K562 (cell line): ENCODE measurements around the gene SPATA13. TPM values are rescaled to one million over a fixed set of nuclear protein-coding genes. Genes with fewer than 3 reads are reported as not detected.

ENCODE experiments used
- ATAC-seq: fragments of 200-7000 bp; cut with Tn5 transposase; 3 replicates; pipeline ENCODE4 v1.9.1; 2020; ENCODE audit warnings: moderate library complexity
- BruUV-seq: library from RNA; stranded (reverse); fragments of 400-500 nt; replicated peaks from 2 replicates; lab custom pipeline; 2021; lab: Mats Ljungman, UMichigan
- CTCF ChIA-PET: fragments of 300-600 bp; formaldehyde crosslinking; extraction: SDS; loops from one replicate; lab custom pipeline; 2021; ENCODE audit warnings: low intra/inter-chr PET ratio; lab: Yijun Ruan, JAX
- POLR2A ChIA-PET: fragments of 300-600, 350-650 bp; sonication (Branson Sonifier 250); formaldehyde crosslinking; extraction: SDS; loops from one replicate; lab custom pipeline; 2021; ENCODE audit warnings: antibody characterized with exemption, inconsistent platforms; lab: Yijun Ruan, JAX
- DNase-seq, 4 experiments: peaks; one replicate each; pipeline versions ENCODE4 v3.0.0 to v3.0.0-alpha.2; 2011 to 2018; ENCODE audit warnings: low spot score in 3 of 4, mixed read lengths in 3 of 4; ENCODE audit errors: extremely low read depth in 1 of 4
- FAIRE-seq: peaks from 2 replicates; lab custom pipeline; 2011; peaks lifted over from hg19 to GRCh38; lab: Jason Lieb, UNC
- H2AFZ ChIP-seq: 2 replicates; pipeline ENCODE4 v1.6.0; 2011; ENCODE audit warnings: low read depth, low read length, control low read depth, inconsistent platforms
- H3K27ac ChIP-seq: fragments of 200-600 bp; 3 replicates; pipeline ENCODE4 v1.8.0; 2011; ENCODE audit warnings: low read depth, mild to moderate bottlenecking, control low read depth, inconsistent platforms, low read length, moderate library complexity, mixed read lengths; ENCODE audit errors: extremely low read depth
- H3K27me3 ChIP-seq, 2 experiments: fragments of 300-600 bp in 1 of 2; 2 replicates in 1 of 2; 3 replicates in 1 of 2; pipeline versions ENCODE4 v1.6.0 to v1.8.0; 2011; ENCODE audit warnings: inconsistent platforms in 2 of 2, low read length in 2 of 2, mild to moderate bottlenecking in 1 of 2, mixed read lengths in 1 of 2, moderate library complexity in 1 of 2; ENCODE audit not compliant: control insufficient read depth in 2 of 2, insufficient read depth in 2 of 2
- H3K36me3 ChIP-seq: fragments of 300-600 bp; 3 replicates; pipeline ENCODE4 v1.8.0; 2011; ENCODE audit warnings: mild to moderate bottlenecking, low read length, inconsistent platforms; ENCODE audit not compliant: control insufficient read depth, insufficient read depth
- H3K4me1 ChIP-seq, 2 experiments: fragments of 200-600 bp in 1 of 2; replicated peaks in 1 of 2; 2 replicates in 1 of 2; 3 replicates in 1 of 2; pipeline versions ENCODE4 v1.5.1 to v1.8.0; 2011; ENCODE audit warnings: inconsistent platforms in 2 of 2, low read length in 2 of 2, mild to moderate bottlenecking in 1 of 2, mixed read lengths in 1 of 2, moderate library complexity in 1 of 2; ENCODE audit not compliant: control insufficient read depth in 2 of 2, insufficient read depth in 2 of 2
- H3K4me2 ChIP-seq: 2 replicates; pipeline ENCODE4 v1.6.1; 2011; ENCODE audit warnings: low read length, control low read depth, inconsistent platforms, mixed read lengths; ENCODE audit not compliant: insufficient read depth
- H3K4me3 ChIP-seq: fragments of 200-600 bp; sonication (generic), shearing (Covaris generic); 2 replicates; pipeline ENCODE4 v1.5.1; 2016; ENCODE audit warnings: control low read depth, inconsistent platforms
- H3K79me2 ChIP-seq: fragments of 200-600 bp; 3 replicates; pipeline ENCODE4 v1.8.0; 2011; ENCODE audit warnings: low read length, inconsistent platforms; ENCODE audit not compliant: control insufficient read depth, insufficient read depth
- H3K9ac ChIP-seq, 2 experiments: 2 replicates each; pipeline versions ENCODE4 v1.6.0 to v1.6.1; 2011; ENCODE audit warnings: low read depth in 2 of 2, low read length in 2 of 2, control low read depth in 1 of 2, inconsistent platforms in 1 of 2, mild to moderate bottlenecking in 1 of 2, mixed read lengths in 1 of 2; ENCODE audit not compliant: insufficient read depth in 1 of 2
- H3K9me1 ChIP-seq: one replicate; pipeline ENCODE4 v1.6.0; 2011; ENCODE audit warnings: inconsistent platforms, mild to moderate bottlenecking, low read length, moderate library complexity; ENCODE audit not compliant: control insufficient read depth, insufficient read depth
- H3K9me3 ChIP-seq: replicated peaks from 2 replicates; pipeline ENCODE4 v1.5.1; 2011; ENCODE audit warnings: low read depth, low read length, inconsistent platforms; ENCODE audit not compliant: control insufficient read depth, insufficient read depth
- H4K20me1 ChIP-seq: replicated peaks from 2 replicates; pipeline ENCODE4 v1.6.1; 2011; ENCODE audit warnings: low read length, inconsistent platforms, mixed read lengths; ENCODE audit not compliant: control insufficient read depth, insufficient read depth
- ADNP ChIP-seq: fragments of 200-800 bp; sonication (Bioruptor generic); IDR thresholded peaks from 2 replicates; pipeline ENCODE4 v1.6.1; 2016; ENCODE audit warnings: missing genetic modification characterization, missing compliant biosample characterization
- CTBP1 ChIP-seq: fragments of 450-650 bp; IDR thresholded peaks from 2 replicates; pipeline ENCODE4 v1.6.1; 2016; ENCODE audit warnings: borderline replicate concordance
- GABPA ChIP-seq: fragments of 200-800 bp; sonication (Bioruptor generic); conservative IDR thresholded peaks from 2 replicates; pipeline ENCODE4 v1.6.1; 2016; ENCODE audit warnings: low read depth, missing genetic modification characterization, missing compliant biosample characterization
- MBD2 ChIP-seq: sonication (generic); IDR thresholded peaks from 2 replicates; pipeline ENCODE4 v1.6.1; 2016; ENCODE audit warnings: low read depth, borderline replicate concordance
- NUFIP1 ChIP-seq: fragments of 450-650 bp; IDR thresholded peaks from 2 replicates; pipeline ENCODE4 v1.6.1; 2018; ENCODE audit not compliant: partially characterized antibody
- PHB2 ChIP-seq: fragments of 450-650 bp; IDR thresholded peaks from 2 replicates; pipeline ENCODE4 v1.6.1; 2017; ENCODE audit warnings: low read depth
- RBM14 ChIP-seq: fragments of 200-400 bp; formaldehyde crosslinking; IDR thresholded peaks from 2 replicates; pipeline ENCODE4 v1.6.1; 2018; ENCODE audit warnings: low read depth, mild to moderate bottlenecking, low read length, moderate library complexity, borderline replicate concordance; ENCODE audit not compliant: insufficient read depth
- SFPQ ChIP-seq: fragments of 200-400 bp; formaldehyde crosslinking; IDR thresholded peaks from 2 replicates; pipeline ENCODE4 v1.6.1; 2017; ENCODE audit warnings: mild to moderate bottlenecking, low read depth, low read length, moderate library complexity
- SRF ChIP-seq, 2 experiments: fragments of 250-450, 450-650 bp in 1 of 2; sonication (Bioruptor Pico) in 1 of 2; sonication (generic) in 1 of 2; formaldehyde crosslinking; IDR thresholded peaks; 2 replicates each; pipeline versions ENCODE4 v1.5.0 to v1.5.1; 2020 to 2022; ENCODE audit warnings: mild to moderate bottlenecking in 1 of 2, missing genetic modification reagents in 1 of 2
- XRCC5 ChIP-seq: fragments of 200-400 bp; formaldehyde crosslinking; IDR thresholded peaks from 2 replicates; pipeline ENCODE4 v1.6.1; 2017; ENCODE audit warnings: low read depth, mild to moderate bottlenecking, low read length
- ZNF197 ChIP-seq: fragments of 200-800 bp; sonication (Bioruptor generic); IDR thresholded peaks from 2 replicates; pipeline ENCODE4 v1.6.1; 2016; ENCODE audit warnings: low read depth, missing genetic modification characterization, missing compliant biosample characterization
- ZNF764 ChIP-seq: fragments of 250-450 bp; sonication (Bioruptor Pico); IDR thresholded peaks from 2 replicates; pipeline ENCODE4 v1.4.0; 2020; ENCODE audit warnings: low read depth, mild to moderate bottlenecking, moderate library complexity
- WGBS: fragments of 100-300 bp; shearing (Covaris generic); methylation state at CpG from one replicate; pipeline ENCODE4 v1.1.6; 2016; ENCODE audit warnings: low coverage, mixed read lengths; ENCODE audit not compliant: insufficient coverage; ENCODE audit errors: missing lambda C conversion rate; 5-methylcytosine and 5-hydroxymethylcytosine counted together
- in situ Hi-C: fragments of 300-500 bp; cut with MboI; formaldehyde crosslinking; loops from 4 replicates; pipeline ENCODE4 v1.15.0; 2018; ENCODE audit warnings: inconsistent platforms, mixed read lengths
- intact Hi-C: fragments of 100-400 bp; cut with micrococcal nuclease; formaldehyde crosslinking; loops from 2 replicates; pipeline ENCODE4 v1.14.2; 2022
- polyA plus RNA-seq, 8 experiments: library from polyadenylated mRNA; depleted of rRNA in 4 of 8; stranded (reverse) in 5 of 8; unstranded in 3 of 8; fragments of >200 nt; fragmentation: Nextera tagmentation in 2 of 8; fragmentation: Illumina TruSeq in 1 of 8; extraction: Ambion mirVana in 2 of 8; extraction: Trizol in 1 of 8; gene quantifications; 2 replicates each; pipeline versions ENCODE4 v1.2.1 to v1.2.3, GENCODE V29; 2011 to 2014; ENCODE audit warnings: inconsistent platforms in 1 of 8, missing spikeins in 1 of 8
- total RNA-seq, 7 experiments: library from RNA; depleted of rRNA in 6 of 7; stranded (reverse); fragments of >200 nt in 6 of 7; fragmentation: Illumina TruSeq in 2 of 7; extraction: Trizol in 2 of 7; gene quantifications; 2 replicates each; pipeline versions ENCODE4 v1.2.1 to v1.2.3, GENCODE V29; 2011 to 2021; ENCODE audit warnings: low replicate concordance in 1 of 7

The SPATA13 gene
- total and polyA plus RNA-seq, 9 of the 15 experiments (the other 6 are each of a cell fraction or from before 2014, with no cell fraction given) = 0.08 to 0.99 (median 0.21) TPM; not detected in 2

- in situ Hi-C loops = no loop called here
- H3K27me3 ChIP-seq = peaks cover 0 to 7% of the 10 kb centered on the region in 2 experiments; a peak in 2 of 5 replicates
- intact Hi-C loops = no loop called here
- no peak overlapping the region for H3K4me2 ChIP-seq
- H3K4me1 ChIP-seq = no peaks in the 10 kb centered on the region
- no peak overlapping the region for H3K4me3 ChIP-seq
- no peak overlapping the region for H3K27ac ChIP-seq
- no peaks in the 10 kb centered on the region for H3K36me3 ChIP-seq
- ATAC-seq (no peak), DNase-seq (no peak), FAIRE-seq (no peak)
- H3K9me1 ChIP-seq = no peaks in the 10 kb centered on the region
- no peak overlapping the region for H3K9ac ChIP-seq
- TF ChIP-seq RBM14 (no peak), SFPQ (no peak), XRCC5 (no peak), MBD2 (no peak), ADNP (tag) (no peak), CTBP1 (no peak), ZNF197 (CRISPR knock-in tag) (no peak), PHB2 (no peak), NUFIP1 (no peak), GABPA (tag) (no peak), SRF (CRISPR knock-in tag; IDR thresholded peaks at IDR 0.05) (no peak), ZNF764 (CRISPR knock-in tag) (no peak)
- TF ChIP-seq, all 486 proteins: peak for 0
- ChIA-PET CTCF (no interaction called here), POLR2A (no interaction called here)
- Histone ChIP-seq H3K9me3 (no peaks in the 10 kb centered on the region), H4K20me1 (no peaks in the 10 kb centered on the region), H3K79me2 (no peaks in the 10 kb centered on the region), H2AFZ (no peak overlapping the region)
- BruUV-seq = no TSS peak
- WGBS = 0% methylated on average over 4 of the region's 4 CpGs
Measured at GRCh38 chr13:24175847-24176246, 15.3 kb downstream of the SPATA13 start.
